DOHH2 (cell line): ENCODE results near the gene ABLIM2.

Experiments used
- EZH2phosphoT487 ChIP-seq: fragments of 200-600 bp; sonication (generic); IDR thresholded peaks from 2 replicates; pipeline ENCODE4 v1.6.1; 2017; ENCODE audit warnings: borderline replicate concordance, mild to moderate bottlenecking, antibody characterized with exemption, low read length, moderate library complexity, mixed read lengths
- TF ChIP-seq, protein P1 (sequence below): fragments of 200-600 bp; sonication (generic); IDR thresholded peaks from one replicate; pipeline ENCODE4 v1.5.1; 2014; ENCODE audit warnings: antibody characterized with exemption, mild to moderate bottlenecking, low read depth, low read length; ENCODE audit not compliant: poor library complexity, severe bottlenecking

- TF ChIP-seq, protein P1, sequence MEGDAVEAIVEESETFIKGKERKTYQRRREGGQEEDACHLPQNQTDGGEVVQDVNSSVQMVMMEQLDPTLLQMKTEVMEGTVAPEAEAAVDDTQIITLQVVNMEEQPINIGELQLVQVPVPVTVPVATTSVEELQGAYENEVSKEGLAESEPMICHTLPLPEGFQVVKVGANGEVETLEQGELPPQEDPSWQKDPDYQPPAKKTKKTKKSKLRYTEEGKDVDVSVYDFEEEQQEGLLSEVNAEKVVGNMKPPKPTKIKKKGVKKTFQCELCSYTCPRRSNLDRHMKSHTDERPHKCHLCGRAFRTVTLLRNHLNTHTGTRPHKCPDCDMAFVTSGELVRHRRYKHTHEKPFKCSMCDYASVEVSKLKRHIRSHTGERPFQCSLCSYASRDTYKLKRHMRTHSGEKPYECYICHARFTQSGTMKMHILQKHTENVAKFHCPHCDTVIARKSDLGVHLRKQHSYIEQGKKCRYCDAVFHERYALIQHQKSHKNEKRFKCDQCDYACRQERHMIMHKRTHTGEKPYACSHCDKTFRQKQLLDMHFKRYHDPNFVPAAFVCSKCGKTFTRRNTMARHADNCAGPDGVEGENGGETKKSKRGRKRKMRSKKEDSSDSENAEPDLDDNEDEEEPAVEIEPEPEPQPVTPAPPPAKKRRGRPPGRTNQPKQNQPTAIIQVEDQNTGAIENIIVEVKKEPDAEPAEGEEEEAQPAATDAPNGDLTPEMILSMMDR: no peak
- no peak for TF ChIP-seq EZH2phosphoT487
Observed at GRCh38 chr4:8184061-8184460, 25.4 kb upstream of the ABLIM2 start.
